Tibial nerve (tissue), 4 donors: ENCODE results near the gene TMEM174. TPM values are rescaled to one million over a fixed set of nuclear protein-coding genes. Genes with fewer than 3 reads are reported as not detected.

ENCODE experiments used
- total RNA-seq, 4 donors: library from RNA; depleted of rRNA; stranded (reverse); fragments of >200 nt; gene quantifications; one replicate each; pipeline ENCODE4 v1.1.0, GENCODE V29; 2016

TMEM174 gene
- total RNA-seq, 4 donors from 2014 or later: not detected

Other genes with a start within 250 kb of the TMEM174 start
- 10 to 100 TPM; 24.9 to 37.5 (median 30.7) TPM for gene FCHO2, start 217.2 kb upstream of the TMEM174 start, total RNA-seq
- under 1 TPM in 2 of 4 donors, not detected in 2; 0.66 to 0.90 TPM for gene TMEM171, start 52.6 kb upstream of the TMEM174 start, total RNA-seq